MG63 (cell line): ENCODE data around the gene QKI. TPM values are rescaled to one million over a fixed set of nuclear protein-coding genes. Genes with fewer than 3 reads are reported as not detected.
"Not testable (repeated sequence)": the region's sequence is repeated elsewhere in the genome, so short reads cannot be mapped to it uniquely, and the experiment has no call there.

Source experiments
- DNase-seq: peaks from one replicate; pipeline ENCODE4 v3.0.0-alpha.2; 2020
- H3K27me3 ChIP-seq: fragments of 250-450 bp; sonication (Bioruptor Pico); 2 replicates; pipeline ENCODE4 v1.5.1; 2020; ENCODE audit warnings: mild to moderate bottlenecking, moderate library complexity
- H3K36me3 ChIP-seq: fragments of 250-450 bp; sonication (Bioruptor Pico); 2 replicates; pipeline ENCODE4 v1.5.1; 2020; ENCODE audit warnings: mild to moderate bottlenecking, moderate library complexity
- H3K4me3 ChIP-seq: fragments of 250-450 bp; sonication (Bioruptor Pico); 2 replicates; pipeline ENCODE4 v1.5.1; 2020; ENCODE audit warnings: mild to moderate bottlenecking, moderate library complexity
- H3K9me3 ChIP-seq: fragments of 250-450 bp; sonication (Bioruptor Pico); 2 replicates; pipeline ENCODE4 v1.5.1; 2020; ENCODE audit warnings: mild to moderate bottlenecking, moderate library complexity
- total RNA-seq: library from RNA; depleted of rRNA; stranded (reverse); fragments of >200 nt; shearing (Covaris generic); gene quantifications from 2 replicates; pipeline ENCODE4 v1.2.3, GENCODE V29; 2014; ENCODE audit warnings: low replicate concordance; rRNA removed

The QKI gene
- total RNA-seq = 125 and 191 TPM in 2 replicates

DNA sequence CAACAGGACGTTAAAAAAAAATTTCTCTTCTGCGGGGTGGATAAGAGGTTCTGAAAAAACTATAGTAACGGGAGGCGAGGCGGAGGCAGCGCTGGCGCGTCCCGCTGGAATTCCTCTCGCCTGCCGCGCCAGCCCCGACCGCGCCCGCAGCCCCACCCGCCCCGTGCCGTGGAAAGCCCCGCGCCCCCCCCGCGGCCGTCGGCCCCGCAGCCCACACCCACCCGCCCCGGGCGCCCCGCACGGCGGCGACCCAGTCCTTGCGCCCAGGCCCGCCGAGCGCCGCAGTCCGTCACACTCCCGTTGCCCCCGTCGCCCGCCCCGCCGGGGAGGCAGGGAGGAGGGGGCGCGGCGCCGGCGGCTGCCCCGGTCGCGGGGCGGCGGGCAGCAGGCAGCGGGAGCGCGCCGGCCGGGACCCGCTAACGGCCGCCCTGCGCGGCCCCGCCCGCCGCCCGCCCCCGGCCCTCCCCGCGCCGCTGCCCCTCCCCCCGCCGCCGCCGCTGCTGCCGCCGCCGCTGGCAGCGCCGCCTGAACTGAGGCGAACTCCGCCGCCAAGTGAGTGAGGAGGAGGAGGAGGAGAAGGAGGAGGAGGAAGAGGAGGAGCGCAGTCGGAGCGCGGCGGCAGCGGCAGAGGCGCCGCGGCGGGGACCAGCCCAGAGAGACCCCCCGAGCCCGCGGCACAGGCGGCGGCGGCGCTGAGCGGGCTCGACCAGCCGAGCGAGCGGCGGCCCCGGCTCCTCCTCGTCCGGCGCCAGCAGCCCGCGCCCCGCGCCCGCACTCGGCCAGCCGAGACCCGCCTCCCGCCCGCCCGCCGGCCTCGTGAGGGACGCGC is at the start of gene QKI:
Gene QKI, plus strand, starts transcription at position 602 of the 829 bp plus-strand sequence. CDS start 476 bp downstream, outside the sequence.
- Histone ChIP-seq H3K4me3 (peak within 1 kb of the TSS; percentile 68), H3K36me3 (peaks cover 11% of the 10 kb centered on the region), H3K27me3 (no peaks in the 10 kb centered on the region), H3K9me3 (no peaks in the 10 kb centered on the region)
- DNase-seq = peak; percentile 86

DNA sequence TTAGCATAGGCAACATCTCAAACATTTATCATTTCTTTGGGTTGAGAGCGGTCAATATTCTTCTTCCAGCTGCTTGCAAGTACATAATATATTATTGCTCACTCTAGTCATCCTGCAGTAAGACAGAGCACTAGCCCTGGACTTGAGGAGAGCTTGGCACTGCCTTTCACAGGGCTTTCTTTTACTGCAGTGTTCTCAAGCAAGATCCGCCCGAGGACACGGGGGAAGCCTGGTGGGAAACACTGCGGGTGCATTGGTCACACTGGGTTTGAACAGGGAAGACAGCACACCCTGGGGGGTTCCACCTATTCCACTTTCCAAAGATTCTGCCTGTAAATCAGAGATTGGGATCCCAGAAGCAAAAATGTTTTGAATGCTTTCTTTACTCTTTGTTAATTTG is 48.2 kb upstream of the QKI start:
- H3K36me3 ChIP-seq = no peaks in the 10 kb centered on the region

DNA sequence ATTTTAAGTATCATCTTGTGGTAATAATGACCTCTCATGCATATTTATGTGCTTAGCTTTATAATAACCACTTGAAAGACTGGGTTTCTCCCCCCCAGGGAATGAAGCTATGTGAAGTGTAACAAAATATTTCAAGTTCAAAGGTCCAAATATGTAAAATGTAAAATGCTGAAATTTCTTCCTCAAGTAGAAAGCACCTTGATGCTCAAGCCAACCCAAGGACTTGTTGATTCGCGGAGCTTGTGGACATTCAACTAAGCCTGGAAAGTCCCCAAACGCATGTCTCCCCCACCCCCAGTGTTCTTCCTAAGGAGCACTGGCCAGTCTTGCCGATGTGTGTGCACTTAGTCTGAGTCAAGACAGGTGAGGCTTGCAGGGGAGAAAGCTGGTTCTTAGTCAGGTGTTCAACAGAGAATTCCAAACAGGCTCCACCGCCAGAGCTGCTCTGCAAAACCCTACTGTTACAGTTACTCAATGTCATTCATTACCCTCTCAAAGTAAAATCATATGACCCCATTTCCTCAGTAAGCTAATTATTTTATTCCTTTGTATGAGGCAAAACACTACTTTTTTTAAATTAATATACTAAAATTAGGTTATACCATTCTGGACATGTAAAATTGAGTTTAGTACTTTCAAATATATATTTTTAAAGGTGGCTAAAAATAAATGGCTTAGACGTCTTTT is 46.9 kb upstream of the QKI start:
- H3K27me3 ChIP-seq = no peaks in the 10 kb centered on the region
- DNase-seq = no peak
- H3K4me3 ChIP-seq = no peak overlapping the region
- H3K36me3 ChIP-seq = no peaks in the 10 kb centered on the region
- H3K9me3 ChIP-seq = no peaks in the 10 kb centered on the region

More for the DNA sequence above, 48.2 kb upstream of the QKI start:
- Histone ChIP-seq H3K4me3 (no peak overlapping the region), H3K9me3 (no peaks in the 10 kb centered on the region), H3K27me3 (no peaks in the 10 kb centered on the region)
- DNase-seq = no peak

DNA sequence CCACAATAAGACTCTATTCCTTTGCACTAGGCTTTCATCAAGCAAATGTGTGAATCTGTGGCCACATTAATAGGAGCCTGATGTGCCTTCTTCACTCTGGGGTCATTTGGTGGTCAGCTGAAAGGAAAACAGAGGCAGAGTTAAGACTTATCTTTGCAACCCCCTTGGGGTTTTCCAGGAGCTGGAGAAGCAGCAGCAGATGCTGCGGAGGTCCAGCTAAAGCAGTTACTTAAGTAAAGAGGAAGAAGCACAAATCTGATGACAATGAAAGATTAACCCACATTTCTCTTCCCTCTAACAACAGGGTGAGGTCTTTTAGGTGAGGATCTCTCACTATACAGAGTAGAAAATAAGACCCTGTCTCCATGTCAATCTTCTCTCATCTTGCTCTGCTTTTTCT is 45.4 kb upstream of the QKI start:
- no peak for DNase-seq
- no peaks in the 10 kb centered on the region for H3K27me3 ChIP-seq
- no peaks in the 10 kb centered on the region for H3K36me3 ChIP-seq
- no peak overlapping the region for H3K4me3 ChIP-seq
- H3K9me3 ChIP-seq = no peaks in the 10 kb centered on the region

DNA sequence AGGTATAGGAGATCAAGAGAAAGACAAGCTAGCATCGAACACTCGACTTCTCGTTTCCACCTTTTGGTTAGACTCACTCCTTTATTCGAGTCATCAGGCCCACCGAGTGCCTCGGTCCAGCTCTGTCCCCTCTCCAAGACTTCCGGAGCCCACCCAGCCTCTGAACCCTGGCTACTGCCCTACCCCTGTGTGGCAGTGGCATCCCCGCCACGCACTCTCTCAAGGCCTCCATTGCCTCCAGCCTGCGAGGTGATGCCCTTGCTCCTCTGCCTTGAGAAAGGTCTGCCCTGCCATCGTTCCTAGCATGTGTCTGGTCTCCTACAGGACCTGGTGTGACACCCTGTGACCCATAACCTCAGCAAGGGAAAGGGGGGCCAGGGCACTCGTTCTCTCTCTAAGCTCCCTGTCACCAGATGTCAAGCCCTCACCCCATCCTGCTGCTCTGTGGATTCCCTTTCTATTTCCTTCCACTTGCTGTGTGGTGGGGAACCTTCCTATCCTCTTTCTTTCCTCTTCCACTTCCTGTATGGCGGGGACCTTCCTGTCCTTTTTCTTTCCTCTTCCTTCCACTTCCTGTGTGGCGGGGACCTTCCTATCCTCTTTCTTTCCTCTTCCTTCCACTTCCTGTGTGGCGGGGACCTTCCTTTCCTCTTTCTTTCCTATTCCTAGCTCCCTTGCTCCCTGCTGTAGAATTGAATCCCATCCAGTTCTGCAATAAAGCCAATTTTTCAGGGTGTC is 44.7 kb upstream of the QKI start:
- Histone ChIP-seq H3K9me3 (no peaks in the 10 kb centered on the region), H3K27me3 (no peaks in the 10 kb centered on the region), H3K36me3 (no peaks in the 10 kb centered on the region), H3K4me3 (no peak overlapping the region)
- DNase-seq = no peak

DNA sequence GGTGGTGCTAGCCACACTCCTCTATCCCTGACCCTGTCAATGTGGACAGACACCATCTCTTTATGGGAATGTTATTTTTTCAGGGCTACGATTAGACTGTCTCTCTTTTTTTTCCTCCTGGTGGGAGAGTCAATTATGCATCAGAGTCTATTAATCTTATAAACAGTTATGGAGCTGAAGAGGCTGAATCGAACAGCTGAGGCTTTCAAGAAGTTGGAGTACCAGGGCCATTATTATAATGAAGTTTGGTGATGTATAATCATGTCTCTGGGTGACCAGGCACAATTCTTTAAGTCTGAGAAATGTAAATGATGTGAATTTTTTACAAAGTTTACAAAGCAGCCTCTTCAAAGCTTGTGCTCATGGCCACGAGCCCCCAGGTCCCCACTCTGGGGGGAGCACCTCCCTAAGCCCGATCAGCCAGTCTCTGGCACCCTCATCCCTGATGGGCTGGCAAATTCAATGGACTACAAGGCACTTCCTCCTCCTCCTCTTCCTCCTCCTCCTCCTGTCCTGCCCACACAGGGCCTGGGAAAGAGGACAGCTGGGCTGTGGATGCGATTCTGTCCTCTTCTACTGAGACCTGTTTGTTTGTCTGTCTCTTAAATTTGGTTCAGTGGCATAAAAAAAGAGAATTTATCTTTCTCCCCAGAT is 43.9 kb upstream of the QKI start:
- no peaks in the 10 kb centered on the region for H3K9me3 ChIP-seq
- DNase-seq = no peak
- no peaks in the 10 kb centered on the region for H3K27me3 ChIP-seq

DNA sequence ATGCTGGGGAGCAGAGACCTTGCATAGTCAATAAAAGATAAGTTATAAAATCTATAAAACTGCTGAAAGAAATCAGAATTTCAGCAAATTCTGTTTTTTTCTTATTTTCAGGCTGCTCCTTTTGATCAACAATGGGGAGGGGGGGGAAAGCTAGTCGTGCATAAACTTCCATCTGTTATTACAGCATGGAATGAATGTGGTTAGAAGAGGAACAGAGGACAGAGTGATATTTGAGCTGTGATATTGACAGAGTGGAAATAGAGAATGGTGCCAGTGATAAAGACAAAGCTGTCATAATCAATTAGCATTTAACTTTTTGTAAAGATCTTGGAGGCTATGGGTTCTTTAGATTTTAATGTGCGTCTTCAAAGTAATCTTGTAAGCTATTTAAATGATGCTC is 43.4 kb upstream of the QKI start:
- H3K4me3 ChIP-seq = no peak overlapping the region
- no peak for DNase-seq
- no peaks in the 10 kb centered on the region for H3K27me3 ChIP-seq
- H3K36me3 ChIP-seq = no peaks in the 10 kb centered on the region
- no peaks in the 10 kb centered on the region for H3K9me3 ChIP-seq

More for the DNA sequence above, 43.9 kb upstream of the QKI start:
- Histone ChIP-seq H3K36me3 (no peaks in the 10 kb centered on the region), H3K4me3 (no peak overlapping the region)

DNA sequence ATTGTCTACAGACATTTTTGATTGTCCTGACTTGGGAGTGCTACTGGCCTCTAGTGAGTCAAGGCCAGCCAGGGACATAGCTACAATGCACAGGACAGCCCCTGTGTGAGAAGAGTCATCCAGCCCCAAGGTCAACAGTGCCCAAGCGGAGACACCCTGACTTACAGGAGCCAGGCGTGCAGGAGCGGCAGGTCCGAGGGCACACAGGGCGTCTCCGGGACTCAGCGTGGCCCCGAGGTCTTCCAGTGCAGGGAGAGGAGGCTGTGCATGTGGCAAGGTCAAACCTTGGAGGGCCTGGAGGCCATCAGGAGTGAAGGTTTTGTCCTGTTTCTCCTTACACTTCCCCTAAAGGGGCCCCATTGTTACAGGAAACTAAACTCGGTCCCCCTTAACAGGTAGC is 41.3 kb upstream of the QKI start:
- no peak overlapping the region for H3K4me3 ChIP-seq
- H3K36me3 ChIP-seq = no peaks in the 10 kb centered on the region
- no peak for DNase-seq
- no peaks in the 10 kb centered on the region for H3K27me3 ChIP-seq
- H3K9me3 ChIP-seq = no peaks in the 10 kb centered on the region

DNA sequence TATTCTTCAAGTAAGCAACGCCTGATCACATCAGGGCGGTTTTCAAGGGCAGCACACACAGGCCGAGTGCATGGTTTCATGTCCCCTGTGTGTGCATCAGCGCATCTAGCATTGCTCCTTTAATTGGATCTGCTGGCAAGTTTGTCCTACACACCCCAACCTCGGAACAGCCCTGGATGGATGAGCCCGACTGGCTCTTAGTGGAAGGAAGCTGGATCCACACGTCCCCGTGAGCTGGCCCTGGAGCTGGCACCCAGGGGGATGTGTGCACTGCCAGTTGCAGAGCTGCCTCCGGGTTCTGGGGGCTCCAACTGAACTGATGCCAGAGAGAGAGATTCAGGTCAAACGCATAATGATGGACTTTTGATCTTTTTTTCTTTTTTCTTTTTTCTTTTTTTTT is 39.2 kb upstream of the QKI start:
- DNase-seq = no peak

DNA sequence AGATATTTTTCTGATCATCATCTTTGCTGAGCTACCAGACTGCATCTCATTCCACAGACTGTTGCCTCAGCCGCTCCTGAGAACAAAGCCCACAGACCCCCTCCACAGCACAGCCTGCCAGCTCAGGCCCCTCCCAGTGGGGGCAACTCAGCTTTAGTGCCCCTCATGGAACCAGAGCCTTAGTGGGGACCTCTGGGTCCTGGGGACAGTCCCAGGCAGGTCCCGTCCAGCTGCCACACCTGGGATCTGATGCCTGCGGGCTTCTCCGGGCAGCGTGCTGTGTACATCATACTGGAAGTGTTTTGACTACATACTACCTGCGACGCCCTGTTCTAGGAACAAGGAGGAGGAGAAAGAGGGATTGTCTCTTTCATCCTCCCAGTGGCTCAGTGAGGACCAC is 38.3 kb upstream of the QKI start:
- Histone ChIP-seq H3K9me3 (no peaks in the 10 kb centered on the region), H3K27me3 (no peaks in the 10 kb centered on the region), H3K4me3 (no peak overlapping the region), H3K36me3 (no peaks in the 10 kb centered on the region)
- no peak for DNase-seq

More for the DNA sequence above, 39.2 kb upstream of the QKI start:
- Histone ChIP-seq H3K36me3 (no peaks in the 10 kb centered on the region), H3K9me3 (no peaks in the 10 kb centered on the region), H3K4me3 (no peak overlapping the region), H3K27me3 (no peaks in the 10 kb centered on the region)

DNA sequence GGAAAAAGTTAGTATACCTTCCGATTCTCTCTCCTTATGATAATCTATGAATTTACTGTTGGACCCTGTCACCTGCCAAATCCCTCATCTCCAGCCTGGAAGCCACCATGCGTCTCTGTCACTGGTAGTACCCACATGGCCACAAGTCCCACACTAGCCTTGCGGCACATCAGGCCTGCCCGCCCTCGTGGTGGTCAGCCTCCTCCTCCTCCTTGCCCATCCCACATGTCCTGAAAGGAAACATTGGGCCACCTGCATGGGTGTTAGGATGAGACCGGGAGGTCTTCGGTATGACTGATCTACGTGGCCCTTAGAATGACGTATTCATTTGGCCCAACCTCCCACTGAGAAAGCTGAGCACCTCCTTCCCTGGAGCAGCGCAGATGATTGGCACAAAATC is 37.0 kb upstream of the QKI start:
- DNase-seq = no peak
- no peak overlapping the region for H3K4me3 ChIP-seq

DNA sequence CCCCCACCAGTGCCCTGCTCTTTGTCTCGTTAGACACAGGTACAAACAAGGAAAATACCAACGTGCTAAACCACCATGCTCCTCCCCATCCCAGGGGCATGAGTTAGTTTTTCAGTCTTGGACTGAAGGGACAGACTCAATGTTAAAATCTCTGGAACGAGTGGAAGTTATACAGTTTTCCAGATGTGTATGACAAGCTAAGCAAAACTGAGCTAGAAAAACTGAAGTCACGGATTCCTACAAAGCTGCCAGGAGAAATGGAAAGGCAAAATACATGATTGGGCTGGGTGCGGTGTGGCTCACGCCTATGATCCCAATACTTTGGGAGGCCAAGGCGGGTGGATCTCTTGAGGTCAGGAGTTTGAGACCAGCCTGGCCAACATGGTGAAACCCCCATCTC is 34.3 kb upstream of the QKI start:
- no peak for DNase-seq
- no peaks in the 10 kb centered on the region for H3K36me3 ChIP-seq
- no peak overlapping the region for H3K4me3 ChIP-seq
- no peaks in the 10 kb centered on the region for H3K9me3 ChIP-seq
- H3K27me3 ChIP-seq = no peaks in the 10 kb centered on the region

More for the DNA sequence above, 37.0 kb upstream of the QKI start:
- Histone ChIP-seq H3K27me3 (no peaks in the 10 kb centered on the region), H3K36me3 (no peaks in the 10 kb centered on the region), H3K9me3 (no peaks in the 10 kb centered on the region)

DNA sequence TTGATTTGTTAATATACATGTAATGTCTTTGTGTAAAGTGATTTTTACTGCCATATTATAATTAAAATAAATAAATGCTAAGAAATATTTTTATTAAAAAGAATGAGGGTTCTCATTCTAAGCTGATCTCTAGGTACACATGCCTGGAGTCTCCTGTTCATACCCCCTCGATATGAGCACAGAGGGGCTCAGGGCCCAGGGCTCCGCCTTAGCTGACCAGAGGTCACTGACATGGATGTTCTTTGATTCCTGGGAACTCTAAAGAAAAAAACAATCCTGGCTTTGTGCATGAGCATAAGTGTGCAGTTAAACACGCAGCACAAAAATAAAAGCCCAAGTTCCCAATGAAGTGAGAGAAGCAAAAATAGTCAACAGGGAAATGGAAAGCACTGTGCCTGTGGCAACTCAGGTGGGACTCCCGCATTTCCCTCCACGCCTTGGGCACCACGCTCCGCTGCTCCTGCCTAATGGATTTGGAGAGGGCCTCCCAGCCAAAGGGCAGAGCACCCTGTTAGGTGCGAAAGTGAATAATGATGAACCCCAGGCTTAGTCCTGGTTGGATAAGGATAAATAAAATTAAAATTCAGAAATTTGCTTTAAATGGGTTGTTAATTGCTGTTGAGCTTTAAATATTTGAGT is 33.3 kb upstream of the QKI start:
- Histone ChIP-seq H3K36me3 (no peaks in the 10 kb centered on the region), H3K9me3 (no peaks in the 10 kb centered on the region), H3K4me3 (no peak overlapping the region), H3K27me3 (no peaks in the 10 kb centered on the region)
- DNase-seq = no peak

DNA sequence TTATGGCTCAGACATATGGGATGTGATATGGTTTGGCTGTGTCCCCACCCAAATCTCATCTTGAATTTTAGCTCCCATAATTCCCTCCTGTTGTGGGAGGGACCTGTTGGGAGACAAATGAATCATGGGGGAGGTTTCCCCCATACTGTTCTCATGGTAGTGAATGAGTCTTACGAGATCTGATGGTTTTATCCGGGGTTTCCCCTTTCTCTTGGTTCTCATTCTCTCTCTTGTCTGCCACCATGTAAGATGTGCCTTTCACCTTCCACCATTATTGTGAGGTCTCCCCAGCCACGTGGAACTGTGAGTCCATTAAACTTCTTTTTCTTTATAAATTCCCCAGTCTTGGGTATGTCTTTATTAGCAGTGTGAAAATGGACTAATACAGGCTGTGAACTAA is 31.1 kb upstream of the QKI start:
- not testable (repeated sequence) for H3K27me3 ChIP-seq, H3K9me3 ChIP-seq, H3K36me3 ChIP-seq, H3K4me3 ChIP-seq, DNase-seq

DNA sequence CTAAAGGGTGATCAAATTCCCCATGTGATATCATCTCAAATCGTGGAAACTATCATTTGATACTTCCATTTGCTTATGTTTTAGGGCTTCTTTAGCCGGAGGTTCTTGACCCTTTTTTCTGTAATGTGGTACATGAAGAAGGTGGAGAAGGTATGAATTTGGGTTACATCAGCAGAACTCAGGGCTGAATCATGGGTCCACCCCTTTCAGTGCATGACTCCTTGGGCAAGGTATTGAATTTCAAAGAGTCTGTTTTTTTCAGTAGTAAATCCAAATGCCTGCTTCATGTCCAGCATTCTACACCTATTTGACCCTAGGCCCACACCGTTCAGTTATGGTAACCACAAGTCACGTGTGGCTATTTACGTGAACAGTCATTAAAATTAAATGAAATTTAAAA is 30.6 kb upstream of the QKI start:
- H3K9me3 ChIP-seq = no peaks in the 10 kb centered on the region
- DNase-seq = no peak
- no peaks in the 10 kb centered on the region for H3K27me3 ChIP-seq
- H3K4me3 ChIP-seq = no peak overlapping the region
- no peaks in the 10 kb centered on the region for H3K36me3 ChIP-seq

DNA sequence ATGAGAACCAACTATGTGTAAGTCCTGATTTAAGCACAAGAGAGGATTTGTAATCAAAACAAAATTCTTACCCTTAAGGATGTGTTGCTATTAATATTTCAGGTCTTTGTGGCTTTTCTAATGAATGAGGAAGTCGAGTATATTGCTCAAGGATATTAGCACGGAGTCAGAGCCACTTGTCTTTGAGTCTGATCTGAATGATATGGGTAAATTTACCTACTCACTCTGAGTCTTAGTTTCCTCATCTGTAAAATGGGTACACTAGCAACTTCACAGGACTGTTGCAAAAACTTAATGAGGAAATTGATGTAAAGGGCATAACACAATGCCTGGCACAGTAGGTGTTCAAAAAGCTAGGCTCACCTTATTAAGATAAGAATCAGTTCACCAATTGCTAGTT is 30.0 kb upstream of the QKI start:
- Histone ChIP-seq H3K27me3 (no peaks in the 10 kb centered on the region), H3K4me3 (no peak overlapping the region), H3K9me3 (no peaks in the 10 kb centered on the region), H3K36me3 (no peaks in the 10 kb centered on the region)
- DNase-seq = no peak
